ENCODE results near the gene PKN1. TPM values are rescaled to one million over a fixed set of nuclear protein-coding genes. Genes with fewer than 3 reads are reported as not detected.

Gene PKN1
- total RNA-seq (2013): 154 TPM
- polyA plus RNA-seq (100 to 1,000 TPM in 1 of 3 donors, 10 to 100 TPM in 2; 49.5 to 119 (median 49.6) TPM), polyA minus RNA-seq (126 and 185 TPM in 2 replicates), total RNA-seq (16.1 to 148 (median 116) reads per million in 11 experiments)

DNA sequence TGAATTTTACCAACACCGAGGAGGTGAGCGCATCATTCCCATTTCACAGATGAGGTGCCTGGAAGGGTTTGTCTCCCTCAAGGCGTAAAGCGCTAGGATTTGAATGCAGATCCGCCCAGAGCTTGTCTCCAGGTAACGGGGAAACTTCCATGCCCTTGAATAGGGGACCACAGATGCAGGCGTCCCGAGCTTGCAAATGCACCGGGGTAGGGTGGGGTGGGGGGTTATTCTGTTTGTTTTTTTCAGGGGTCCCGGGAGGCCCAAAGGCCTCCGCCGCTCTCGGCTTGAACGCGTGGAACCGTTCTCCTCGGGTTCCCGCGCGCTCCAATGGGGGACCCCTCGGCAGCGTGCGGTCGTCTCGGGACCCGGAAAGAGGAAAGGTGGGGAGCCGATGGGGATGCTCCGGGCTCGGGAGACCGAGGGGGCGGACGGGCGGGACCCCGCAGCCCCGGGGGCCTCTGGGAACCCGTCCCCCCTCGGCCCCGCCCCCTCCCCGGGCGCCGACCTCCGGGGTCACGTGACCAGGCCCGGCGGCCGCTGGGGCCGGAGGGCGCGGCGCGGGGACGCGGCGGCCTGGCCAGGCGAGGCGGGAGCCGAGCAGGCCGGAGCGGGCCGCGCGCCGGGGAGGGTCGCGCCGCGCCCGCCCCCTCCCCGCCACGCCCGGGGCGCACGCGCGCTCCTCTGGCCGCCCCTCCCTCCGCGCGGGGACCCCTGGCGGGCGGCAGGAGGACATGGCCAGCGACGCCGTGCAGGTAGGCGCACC lies at the start of gene PKN1:
PKN1 (plus strand) TSS at position 516 of the 763 bp plus-strand sequence; CDS start at position 732, 216 bp downstream.
- peak within 1 kb of the TSS; percentile 78 for H3K9ac ChIP-seq (ENCODE audit: insufficient read depth, low read length, poor library complexity, severe bottlenecking)
- H3K4me2 ChIP-seq (replicated peaks; ENCODE audit: extremely low read depth, low read length, poor library complexity, severe bottlenecking): peak within 1 kb of the TSS; percentile 93
- H4K20me1 ChIP-seq (ENCODE audit: insufficient read depth, low read length): peaks cover 7% of the 10 kb centered on the region
- H3K27me3 ChIP-seq (ENCODE audit: control insufficient read depth in 2 of 2, insufficient read depth in 2 of 2, low read length in 2 of 2): peaks cover 0 to 2% of the 10 kb centered on the region in 2 donors
- intact Hi-C loops (cut with micrococcal nuclease): loop anchor here in 1 of 2 donors (2.0 kb wide), 1 partner anchor 40 kb away; no protein-coding TSS in a partner anchor
- peak within 1 kb of the TSS; percentile 57 to 93 (median 89) for H3K4me3 ChIP-seq (replicated peaks in 1 of 3; ENCODE audit: low read depth in 2 of 3, low read length in 3 of 3)
- TF ChIP-seq, protein P1, sequence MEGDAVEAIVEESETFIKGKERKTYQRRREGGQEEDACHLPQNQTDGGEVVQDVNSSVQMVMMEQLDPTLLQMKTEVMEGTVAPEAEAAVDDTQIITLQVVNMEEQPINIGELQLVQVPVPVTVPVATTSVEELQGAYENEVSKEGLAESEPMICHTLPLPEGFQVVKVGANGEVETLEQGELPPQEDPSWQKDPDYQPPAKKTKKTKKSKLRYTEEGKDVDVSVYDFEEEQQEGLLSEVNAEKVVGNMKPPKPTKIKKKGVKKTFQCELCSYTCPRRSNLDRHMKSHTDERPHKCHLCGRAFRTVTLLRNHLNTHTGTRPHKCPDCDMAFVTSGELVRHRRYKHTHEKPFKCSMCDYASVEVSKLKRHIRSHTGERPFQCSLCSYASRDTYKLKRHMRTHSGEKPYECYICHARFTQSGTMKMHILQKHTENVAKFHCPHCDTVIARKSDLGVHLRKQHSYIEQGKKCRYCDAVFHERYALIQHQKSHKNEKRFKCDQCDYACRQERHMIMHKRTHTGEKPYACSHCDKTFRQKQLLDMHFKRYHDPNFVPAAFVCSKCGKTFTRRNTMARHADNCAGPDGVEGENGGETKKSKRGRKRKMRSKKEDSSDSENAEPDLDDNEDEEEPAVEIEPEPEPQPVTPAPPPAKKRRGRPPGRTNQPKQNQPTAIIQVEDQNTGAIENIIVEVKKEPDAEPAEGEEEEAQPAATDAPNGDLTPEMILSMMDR (IDR thresholded peaks at IDR 0.05): no peak
- Mint-ChIP-seq H3K27ac (peak within 1 kb of the TSS; percentile 42 to 86 (median 79)), H3K36me3 (peaks cover 2 to 14% of the 10 kb centered on the region in 2 donors), H3K9me3 (no peaks in the 10 kb centered on the region), H3K4me3 (peak within 1 kb of the TSS; percentile 79 to 87), H3K27me3 (ENCODE audit: low read depth in 3 of 3) (peaks cover 8 to 16% (median 9%) of the 10 kb centered on the region in 3 donors), H3K4me1 (peaks cover 38% of the 10 kb centered on the region)
- DNase-seq: no peak
- H3K79me2 ChIP-seq (ENCODE audit: insufficient read depth, low read length): peaks cover 47% of the 10 kb centered on the region
- peaks cover 40 to 48% of the 10 kb centered on the region in 2 donors for H3K4me1 ChIP-seq (ENCODE audit: control insufficient read depth in 1 of 2, insufficient read depth in 2 of 2, low read length in 2 of 2)
- H2AFZ ChIP-seq (ENCODE audit: insufficient read depth, low read depth, low read length, poor library complexity, severe bottlenecking): peak within 1 kb of the TSS; percentile 88
- H3K27ac ChIP-seq (ENCODE audit: low read depth in 1 of 2, low read length in 2 of 2): peak within 1 kb of the TSS in 1 of 2 donors; percentile 62
- WGBS (ENCODE audit: insufficient coverage): 1% methylated on average over 81 of the region's 85 CpGs
- peaks cover 0 to 5% of the 10 kb centered on the region in 2 donors for H3K36me3 ChIP-seq (replicated peaks in 1 of 2; ENCODE audit: control insufficient read depth in 1 of 2, insufficient read depth in 2 of 2, low read length in 2 of 2)
- no peaks in the 10 kb centered on the region for H3K9me3 ChIP-seq (replicated peaks in 1 of 2; ENCODE audit: control insufficient read depth in 1 of 2, insufficient read depth in 1 of 2, low read length in 2 of 2)

DNA sequence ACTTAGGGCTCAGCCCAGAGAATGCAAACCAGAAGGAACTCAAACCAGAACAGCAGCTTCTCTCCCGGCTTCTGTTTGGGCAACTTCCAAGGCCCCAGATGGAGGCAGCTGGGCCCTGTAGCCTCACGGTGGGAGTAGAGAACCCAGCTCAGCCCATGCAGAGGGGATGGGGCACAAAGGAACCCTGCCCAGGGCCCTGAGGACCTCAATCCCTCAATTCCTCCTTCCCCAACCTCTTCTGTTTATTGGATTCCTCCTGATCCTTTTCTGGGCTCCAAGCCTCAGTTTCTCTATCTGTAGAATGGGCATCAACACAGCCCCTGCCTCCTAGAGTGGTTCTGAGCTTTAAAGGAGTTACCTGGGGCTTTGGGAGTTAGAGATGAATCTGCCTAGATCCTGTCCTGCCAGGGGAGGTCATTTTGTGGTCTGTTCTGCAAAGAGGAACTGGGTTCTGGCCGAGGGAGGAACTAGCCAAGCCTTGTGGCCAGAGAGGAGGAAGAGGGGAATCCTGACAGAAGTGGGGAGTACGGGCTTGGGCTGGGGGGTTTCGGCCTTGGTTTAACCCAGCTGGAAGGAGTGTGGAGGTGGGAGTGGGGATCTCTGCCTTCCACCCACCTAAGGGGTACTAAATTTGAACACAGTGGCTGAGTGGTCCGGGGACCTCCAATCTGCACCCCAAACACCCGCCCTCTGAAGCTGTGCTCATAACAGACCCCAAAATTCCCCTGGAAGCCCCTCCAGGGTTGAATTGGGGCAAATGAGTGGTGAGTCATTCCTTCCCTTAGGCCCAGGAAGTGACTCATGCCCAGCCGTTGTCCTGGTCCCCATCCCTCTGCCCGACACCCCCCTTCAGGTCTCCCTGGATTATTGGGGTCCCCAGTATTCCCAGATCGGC lies 49.2 kb upstream of the PKN1 start:
- Histone ChIP-seq H3K9me3 (replicated peaks in 1 of 2; ENCODE audit: control insufficient read depth in 1 of 2, insufficient read depth in 1 of 2, low read length in 2 of 2) (no peaks in the 10 kb centered on the region), H3K4me1 (ENCODE audit: control insufficient read depth in 1 of 2, insufficient read depth in 2 of 2, low read length in 2 of 2) (peaks cover 72 to 76% of the 10 kb centered on the region in 2 donors), H3K27ac (ENCODE audit: low read depth in 1 of 2, low read length in 2 of 2) (peak overlapping the region; percentile 97), H4K20me1 (ENCODE audit: insufficient read depth, low read length) (peaks cover 54% of the 10 kb centered on the region), H2AFZ (ENCODE audit: insufficient read depth, low read depth, low read length, poor library complexity, severe bottlenecking) (no peak overlapping the region), H3K4me2 (replicated peaks; ENCODE audit: extremely low read depth, low read length, poor library complexity, severe bottlenecking) (peak overlapping the region; percentile 85), H3K27me3 (ENCODE audit: control insufficient read depth in 2 of 2, insufficient read depth in 2 of 2, low read length in 2 of 2) (no peaks in the 10 kb centered on the region), H3K36me3 (replicated peaks in 1 of 2; ENCODE audit: control insufficient read depth in 1 of 2, insufficient read depth in 2 of 2, low read length in 2 of 2) (peaks cover 5% of the 10 kb centered on the region in 2 donors), H3K4me3 (replicated peaks in 1 of 3; ENCODE audit: low read depth in 2 of 3, low read length in 3 of 3) (peak overlapping the region; percentile 86 to 93 (median 89)), H3K79me2 (ENCODE audit: insufficient read depth, low read length) (peaks cover 84% of the 10 kb centered on the region), H3K9ac (ENCODE audit: insufficient read depth, low read length, poor library complexity, severe bottlenecking) (peak overlapping the region; percentile 96)
- TF ChIP-seq, protein P1 (IDR thresholded peaks at IDR 0.05): no peak
- intact Hi-C loops (cut with micrococcal nuclease): loop anchor here in 1 of 2 donors (2.0 kb wide), 1 partner anchor 13 kb away; no protein-coding TSS in a partner anchor
- Mint-ChIP-seq H3K4me1 (peaks cover 61% of the 10 kb centered on the region), H3K9me3 (peaks cover 0 to 3% (median 0%) of the 10 kb centered on the region in 7 donors), H3K27ac (peak overlapping the region; percentile 90 to 99 (median 98)), H3K36me3 (peaks cover 17 to 43% of the 10 kb centered on the region in 2 donors), H3K4me3 (peak overlapping the region; percentile 91 to 99), H3K27me3 (ENCODE audit: low read depth in 3 of 3) (peaks cover 0 to 3% (median 0%) of the 10 kb centered on the region in 3 donors)
- peak; percentile 81 to 93 (median 87) for DNase-seq
- WGBS (ENCODE audit: insufficient coverage): 0% methylated on average over 6 of the region's 10 CpGs

Measured in CD14-positive monocyte (primary cell).